ENCODE measurements around the gene CSTF1. TPM values are rescaled to one million over a fixed set of nuclear protein-coding genes. Genes with fewer than 3 reads are reported as not detected.

The CSTF1 gene
- total and polyA plus RNA-seq, 2 of the 4 experiments (the other 2 are of a cell fraction) = 48.8 to 105 TPM

GRCh38 chr20:56447227-56447626 is 54.8 kb downstream of the CSTF1 start:
- in situ Hi-C loops (cut with MboI; ENCODE audit: low sequenced_read_pairs) = no loop called here
- CTCF ChIA-PET = interaction anchor here (0.7 kb wide), 1 partner anchor 28 kb away, joined by 3 read pairs; no protein-coding TSS in a partner anchor

More at GRCh38 chr20:56447227-56447626, 54.8 kb downstream of the CSTF1 start:
- Histone ChIP-seq H3K14ac (replicated peaks; ENCODE audit: low read depth, low read length) (no peak overlapping the region), H2AFZ (replicated peaks; ENCODE audit: low read length, poor library complexity) (no peak overlapping the region), H2BK5ac (ENCODE audit: low read depth, low read length, poor library complexity, severe bottlenecking) (no peak overlapping the region), H4K8ac (ENCODE audit: low read depth in 2 of 2, low read length in 2 of 2) (0 out of 4 replicates have a peak overlapping the region, but pooled peaks of 1 of the 2 experiments have one; percentile 3), H3K27ac (ENCODE audit: insufficient read depth, low read length) (no peak overlapping the region), H3K79me1 (ENCODE audit: low read depth in 1 of 2, low read length in 2 of 2) (peaks cover 1 to 27% of the 10 kb centered on the region in 2 experiments; a peak in 2 of 4 replicates), H2AK5ac (ENCODE audit: low read depth, low read length) (0 out of 2 replicates have a peak overlapping the region, but pooled peaks have one; percentile 35), H4K91ac (ENCODE audit: insufficient read depth, low read depth, low read length) (no peak overlapping the region), H3K4me3 (ENCODE audit: insufficient read depth, low read depth, low read length) (no peak overlapping the region), H4K5ac (ENCODE audit: low read depth, low read length) (no peak overlapping the region), H3K27me3 (ENCODE audit: control insufficient read depth, insufficient read depth, low read length) (no peaks in the 10 kb centered on the region), H3K9me1 (ENCODE audit: insufficient read depth, low read length) (peaks cover 10% of the 10 kb centered on the region), H2BK20ac (ENCODE audit: low read depth, low read length) (no peak overlapping the region), H3K4me2 (ENCODE audit: low read depth, low read length) (no peak overlapping the region), H2AK9ac (replicated peaks; ENCODE audit: low read depth, low read length, poor library complexity) (no peak overlapping the region), H3K9ac (ENCODE audit: low read depth, low read length) (no peak overlapping the region), H3K9me3 (ENCODE audit: control insufficient read depth, insufficient read depth, low read length) (no peaks in the 10 kb centered on the region), H3K23ac (ENCODE audit: low read depth, low read length) (no peak overlapping the region), H3K36me3 (ENCODE audit: control insufficient read depth, insufficient read depth, low read length) (peaks cover 25% of the 10 kb centered on the region), H3K18ac (ENCODE audit: low read depth, low read length) (no peak overlapping the region), H3K4me1 (ENCODE audit: control insufficient read depth, insufficient read depth, low read length) (peaks cover 16% of the 10 kb centered on the region), H3K56ac (ENCODE audit: extremely low read depth, insufficient read depth, low read length) (no peak overlapping the region), H4K20me1 (ENCODE audit: insufficient read depth, low read length) (no peaks in the 10 kb centered on the region), H2BK15ac (ENCODE audit: low read depth, low read length) (no peak overlapping the region), H2BK120ac (ENCODE audit: low read depth, low read length) (no peak overlapping the region), H3K4ac (ENCODE audit: low read depth, low read length) (0 out of 2 replicates have a peak overlapping the region, but pooled peaks have one; percentile 35)
- no peak for ATAC-seq (ENCODE audit: low read depth)
- intact Hi-C loops (cut with micrococcal nuclease) = no loop called here
- no TSS peak for BruUV-seq (replicated peaks)
- POLR2A ChIA-PET (ENCODE audit: unreplicated experiment) = interaction anchor here (0.6 kb wide), 1 partner anchor 46 kb away, joined by 6 read pairs; no protein-coding TSS in a partner anchor
- dilution Hi-C loops (cut with HindIII; ENCODE audit: low sequenced_read_pairs, unreplicated experiment) = no loop called here
- no peak for TF ChIP-seq MAZ (IDR thresholded peaks at IDR 0.05; ENCODE audit: borderline replicate concordance, low read depth, low read length)
- no peak for TF ChIP-seq RCOR1 (IDR thresholded peaks at IDR 0.05; ENCODE audit: insufficient replicate concordance, low read length)
- TF ChIP-seq MAFK (IDR thresholded peaks at IDR 0.05; ENCODE audit: low read depth, low read length) = no peak
- no peak for TF ChIP-seq RAD21 (IDR thresholded peaks at IDR 0.05; ENCODE audit: low read length)
- no peak for TF ChIP-seq SMC3 (IDR thresholded peaks at IDR 0.05; ENCODE audit: low read depth, low read length)
- no peak for TF ChIP-seq ELK1 (IDR thresholded peaks at IDR 0.05; ENCODE audit: borderline replicate concordance, low read depth, low read length)
- no peak for TF ChIP-seq FOS (IDR thresholded peaks at IDR 0.05; ENCODE audit: low read depth, low read length)
- TF ChIP-seq MXI1 (IDR thresholded peaks at IDR 0.05; ENCODE audit: borderline replicate concordance, low read depth, low read length) = no peak
- no peak for TF ChIP-seq RFX5 (IDR thresholded peaks at IDR 0.05; ENCODE audit: low read depth, low read length)
- TF ChIP-seq USF2 (IDR thresholded peaks at IDR 0.05; ENCODE audit: low read depth, low read length) = no peak
- no peak for TF ChIP-seq CHD1 (IDR thresholded peaks at IDR 0.05; ENCODE audit: low read depth, low read length)
- no peak for TF ChIP-seq BHLHE40 (IDR thresholded peaks at IDR 0.05; ENCODE audit: low read depth, low read length)
- TF ChIP-seq, protein P1, sequence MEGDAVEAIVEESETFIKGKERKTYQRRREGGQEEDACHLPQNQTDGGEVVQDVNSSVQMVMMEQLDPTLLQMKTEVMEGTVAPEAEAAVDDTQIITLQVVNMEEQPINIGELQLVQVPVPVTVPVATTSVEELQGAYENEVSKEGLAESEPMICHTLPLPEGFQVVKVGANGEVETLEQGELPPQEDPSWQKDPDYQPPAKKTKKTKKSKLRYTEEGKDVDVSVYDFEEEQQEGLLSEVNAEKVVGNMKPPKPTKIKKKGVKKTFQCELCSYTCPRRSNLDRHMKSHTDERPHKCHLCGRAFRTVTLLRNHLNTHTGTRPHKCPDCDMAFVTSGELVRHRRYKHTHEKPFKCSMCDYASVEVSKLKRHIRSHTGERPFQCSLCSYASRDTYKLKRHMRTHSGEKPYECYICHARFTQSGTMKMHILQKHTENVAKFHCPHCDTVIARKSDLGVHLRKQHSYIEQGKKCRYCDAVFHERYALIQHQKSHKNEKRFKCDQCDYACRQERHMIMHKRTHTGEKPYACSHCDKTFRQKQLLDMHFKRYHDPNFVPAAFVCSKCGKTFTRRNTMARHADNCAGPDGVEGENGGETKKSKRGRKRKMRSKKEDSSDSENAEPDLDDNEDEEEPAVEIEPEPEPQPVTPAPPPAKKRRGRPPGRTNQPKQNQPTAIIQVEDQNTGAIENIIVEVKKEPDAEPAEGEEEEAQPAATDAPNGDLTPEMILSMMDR (conservative IDR thresholded peaks at IDR 0.05; ENCODE audit: low read depth, low read length) = no peak
- TF ChIP-seq NFE2L2 (IDR thresholded peaks at IDR 0.05; ENCODE audit: low read depth, low read length) = no peak
- TF ChIP-seq POLR2A (IDR thresholded peaks at IDR 0.05; ENCODE audit: low read depth, low read length) = no peak
- TF ChIP-seq CEBPB (IDR thresholded peaks at IDR 0.05; ENCODE audit: low read depth, low read length) = no peak
- DNase-seq = no peak
